Esophagus squamous epithelium (tissue), 4 donors: ENCODE measurements around the gene KLHL2.
"Not testable (repeated sequence)": the region's sequence is repeated elsewhere in the genome, so short reads cannot be mapped to it uniquely, and the experiment has no call there.

Experiments
- CTCF ChIP-seq, 6 experiments: fragments of 450-650 bp in 4 of 6; fragments of 200-600 bp in 2 of 6; sonication (generic) in 2 of 6; IDR thresholded peaks; one replicate each; pipeline ENCODE4 v1.5.1; 2016 to 2019; ENCODE audit warnings: antibody characterized with exemption in 6 of 6, mild to moderate bottlenecking in 4 of 6, moderate library complexity in 4 of 6
- POLR2A ChIP-seq, 4 donors: fragments of 450-650 bp; IDR thresholded peaks; one replicate each; pipeline ENCODE4 v1.6.1; 2017; ENCODE audit warnings: antibody characterized with exemption in 4 of 4, mild to moderate bottlenecking in 4 of 4, moderate library complexity in 3 of 4

DNA sequence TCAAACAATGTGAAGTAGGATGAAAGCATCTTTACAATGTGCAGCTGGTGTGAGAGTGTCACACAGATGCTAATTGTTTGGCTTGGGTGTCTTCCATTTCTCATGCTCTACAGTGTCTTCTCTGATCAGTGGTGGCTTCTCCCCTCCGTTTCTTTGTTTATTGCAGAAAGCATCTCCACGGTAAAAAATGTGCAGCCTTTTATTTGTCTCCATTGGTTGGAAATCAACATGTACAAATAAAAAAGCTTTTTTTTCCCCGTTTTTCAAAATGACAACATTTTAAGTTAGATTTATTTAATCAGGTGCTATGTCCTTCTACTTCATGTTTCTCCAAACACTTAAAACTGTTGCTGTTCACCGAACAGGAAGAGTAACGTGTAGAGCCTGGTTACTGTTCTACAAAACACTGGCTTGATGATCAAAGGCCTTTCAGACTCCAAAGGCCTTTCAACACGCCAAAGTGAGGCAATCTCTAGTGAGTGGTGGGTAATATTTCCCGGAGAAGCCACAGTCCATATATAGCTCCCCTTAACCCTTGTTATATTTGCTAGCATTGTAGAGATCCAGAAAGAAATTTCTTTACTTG, 48.8 kb downstream of the KLHL2 start:
- TF ChIP-seq POLR2A, CTCF (IDR thresholded peaks at IDR 0.05): not testable (repeated sequence)
